GM23248 (cell line): ENCODE measurements around the gene CHN2.

Source experiments
- EZH2 ChIP-seq: fragments of 200-600 bp; sonication (generic); IDR thresholded peaks from 2 replicates; pipeline ENCODE4 v1.6.1; 2018; ENCODE audit warnings: antibody characterized with exemption, mild to moderate bottlenecking; ENCODE audit not compliant: insufficient read depth, poor library complexity, severe bottlenecking
- EZH2phosphoT487 ChIP-seq: fragments of 200-600 bp; sonication (generic); IDR thresholded peaks from 2 replicates; pipeline ENCODE4 v1.6.1; 2018; ENCODE audit warnings: antibody characterized with exemption, moderate library complexity, mild to moderate bottlenecking, low read depth; ENCODE audit not compliant: insufficient read depth

GRCh38 chr7:29488203-29488970 lies 293.8 kb downstream of the CHN2 start:
- TF ChIP-seq EZH2phosphoT487 (no peak), EZH2 (no peak)
